Raji (cell line): Measurements from ENCODE around the gene DMXL1.

Source experiments
- POLR2A ChIP-seq: IDR thresholded peaks from 2 replicates; pipeline ENCODE4 v1.6.1; 2011; ENCODE audit warnings: low read depth, low read length, control low read depth; ENCODE audit not compliant: insufficient read depth

Gene DMXL1

DNA sequence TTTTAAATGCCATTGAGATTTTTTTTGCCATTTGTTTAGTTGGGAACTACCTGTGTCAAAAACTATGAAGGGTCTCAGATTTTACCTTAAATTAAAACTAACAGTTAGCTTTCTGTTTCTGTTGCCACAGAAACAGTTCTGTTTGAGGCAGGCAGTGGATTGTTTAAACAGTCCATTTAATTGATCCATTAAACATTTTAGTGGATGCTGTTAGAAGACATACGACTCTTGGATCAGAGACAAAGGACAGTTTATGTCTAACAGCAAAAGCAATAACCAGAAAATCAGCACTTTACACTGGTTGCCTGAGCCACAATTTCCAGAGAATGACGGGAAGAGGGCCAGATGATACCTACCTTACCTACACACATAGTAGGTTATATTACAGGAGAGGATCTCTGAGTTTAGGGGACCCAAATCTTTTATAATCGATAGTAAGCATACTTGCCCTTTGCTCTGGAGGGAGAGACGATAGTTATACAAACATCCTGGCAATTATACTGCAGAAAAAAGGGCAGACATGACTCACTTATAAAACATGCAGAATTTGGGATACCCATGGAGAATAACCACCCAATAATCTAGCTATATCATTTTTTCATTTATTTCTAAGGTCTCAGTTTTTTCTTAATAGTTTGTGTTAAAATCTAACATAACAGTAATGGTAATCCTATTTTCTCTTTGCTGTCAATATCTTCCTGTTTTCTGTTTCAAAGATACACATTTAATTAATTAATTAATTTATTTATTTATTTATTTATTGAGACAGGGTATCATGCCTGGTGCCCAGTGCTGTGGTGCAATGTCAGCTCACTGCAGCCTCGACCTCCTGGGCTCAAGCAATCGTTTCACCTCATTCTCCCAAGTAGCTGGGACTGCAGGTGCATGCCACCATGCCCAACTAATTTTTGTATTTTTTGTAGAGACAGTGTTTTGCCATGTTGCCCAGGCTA, 148.2 kb downstream of the DMXL1 start:
- no peak for TF ChIP-seq POLR2A

DNA sequence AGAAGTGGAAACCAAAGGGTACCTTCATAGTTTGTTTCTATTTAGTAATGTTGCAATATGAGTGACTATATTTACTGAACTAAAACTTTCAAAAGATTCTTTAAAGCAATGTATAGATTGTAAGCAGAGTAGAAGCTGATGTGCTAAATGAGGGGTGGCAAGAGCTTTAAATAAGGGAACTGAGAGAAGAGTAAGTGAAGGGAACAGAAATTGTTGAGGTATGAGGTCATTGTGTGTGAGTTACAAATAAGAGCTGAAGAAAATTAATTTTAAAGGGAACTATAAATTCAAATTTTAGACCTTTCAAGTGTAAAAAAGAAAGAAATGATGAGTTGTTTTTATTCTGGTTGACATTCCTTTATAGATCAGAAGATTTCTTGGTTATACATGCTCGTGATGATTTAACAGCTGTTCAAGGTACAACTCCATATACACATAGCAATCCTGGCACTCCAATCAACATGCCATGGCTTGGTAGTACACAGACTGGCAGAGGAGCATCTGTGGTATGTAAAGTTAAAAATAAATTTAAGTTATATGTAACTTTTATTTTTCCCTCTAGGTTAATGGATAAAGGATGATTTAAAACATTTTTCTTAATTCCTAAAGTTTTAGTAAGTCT, 149.8 kb downstream of the DMXL1 start:
- TF ChIP-seq POLR2A: no peak

DNA sequence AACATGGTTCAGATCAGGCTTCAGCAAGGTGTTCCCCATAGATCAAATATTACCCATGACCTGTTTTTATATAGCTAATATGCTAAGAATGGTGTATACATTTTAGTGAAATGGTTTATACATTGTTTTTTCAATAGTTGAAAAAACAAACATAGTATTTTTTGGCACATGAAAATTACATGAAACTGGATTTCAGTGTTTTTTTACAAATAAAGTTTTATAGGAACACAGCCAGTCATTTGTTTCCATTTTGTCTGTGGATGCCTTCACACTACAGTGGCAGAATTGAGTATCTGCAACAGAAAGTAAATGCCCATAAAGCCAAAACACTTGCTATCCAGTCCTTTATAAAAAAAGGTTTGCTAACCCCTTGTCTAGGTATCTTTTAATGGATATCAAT, 150.4 kb downstream of the DMXL1 start:
- no peak for TF ChIP-seq POLR2A

DNA sequence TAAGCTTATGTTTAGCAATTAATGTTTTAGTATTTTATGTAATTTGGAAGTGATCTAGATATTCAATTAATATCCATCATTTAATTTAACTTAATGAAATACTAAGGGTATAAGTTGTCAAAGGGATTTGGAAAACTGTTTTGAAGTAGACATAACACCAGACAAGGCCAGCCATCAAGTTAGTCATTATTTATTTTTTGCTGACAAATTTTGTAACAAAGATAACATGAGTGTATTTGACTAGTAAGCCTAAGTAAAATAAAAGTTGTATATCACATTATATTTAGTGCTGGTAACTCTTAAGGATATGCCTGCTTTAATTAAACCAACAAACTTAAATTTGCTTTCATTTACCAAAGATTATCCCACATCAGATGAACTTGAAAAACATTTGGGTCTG, 159.1 kb downstream of the DMXL1 start:
- no peak for TF ChIP-seq POLR2A

DNA sequence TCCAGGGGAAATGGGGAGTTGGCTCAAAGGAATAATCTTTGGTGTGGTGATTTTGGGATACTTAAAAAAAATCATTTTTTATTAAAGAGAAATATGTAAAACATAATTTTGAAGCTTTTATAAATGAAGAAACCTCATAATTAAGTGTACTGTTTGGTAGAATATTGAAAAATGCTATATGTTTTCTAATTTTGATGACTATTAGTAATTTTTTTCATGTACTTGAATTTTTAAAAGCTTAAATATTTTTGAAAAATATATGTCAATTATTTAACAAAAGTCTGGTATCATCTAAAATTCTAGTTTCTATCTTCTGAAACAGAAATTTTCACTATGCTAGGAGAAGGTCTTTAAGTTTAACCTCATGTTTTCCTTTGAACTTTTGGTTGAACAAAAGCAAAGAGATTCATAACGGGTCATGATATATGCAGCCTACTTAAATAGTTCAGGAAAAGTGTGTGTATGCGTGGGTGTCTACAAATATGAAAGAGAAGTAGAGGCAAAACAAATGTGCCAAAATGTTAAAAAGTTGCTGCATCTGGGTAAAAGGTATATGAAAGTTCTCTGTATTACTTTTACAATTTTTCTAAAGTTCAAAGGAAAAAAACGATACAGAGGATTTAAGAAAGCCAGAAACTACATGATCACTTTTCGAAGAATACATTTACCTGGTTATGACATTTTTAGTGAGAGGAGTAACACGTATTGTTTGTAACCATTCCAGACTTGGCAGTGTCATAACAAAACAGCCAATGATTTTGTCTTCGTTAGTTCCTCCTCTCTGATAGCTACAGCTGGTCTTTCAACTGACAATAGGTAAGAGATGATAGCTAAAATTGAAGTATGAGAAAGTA, 167.6 kb downstream of the DMXL1 start:
- no peak for TF ChIP-seq POLR2A

DNA sequence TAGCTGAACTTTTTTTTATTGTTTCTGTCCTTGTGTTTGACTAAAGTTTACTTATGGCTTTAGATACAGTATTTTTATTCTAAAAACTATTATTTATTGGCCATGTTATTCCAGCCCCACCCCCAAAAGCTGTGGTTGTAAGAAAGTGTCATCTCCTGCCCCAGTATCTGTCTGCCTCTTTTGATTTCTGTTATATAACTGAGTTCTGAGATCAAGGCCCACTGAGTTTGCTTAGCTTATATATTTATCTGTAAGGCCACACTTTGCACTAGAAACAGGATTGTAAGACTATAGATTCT, 168.2 kb downstream of the DMXL1 start:
- TF ChIP-seq POLR2A: no peak

DNA sequence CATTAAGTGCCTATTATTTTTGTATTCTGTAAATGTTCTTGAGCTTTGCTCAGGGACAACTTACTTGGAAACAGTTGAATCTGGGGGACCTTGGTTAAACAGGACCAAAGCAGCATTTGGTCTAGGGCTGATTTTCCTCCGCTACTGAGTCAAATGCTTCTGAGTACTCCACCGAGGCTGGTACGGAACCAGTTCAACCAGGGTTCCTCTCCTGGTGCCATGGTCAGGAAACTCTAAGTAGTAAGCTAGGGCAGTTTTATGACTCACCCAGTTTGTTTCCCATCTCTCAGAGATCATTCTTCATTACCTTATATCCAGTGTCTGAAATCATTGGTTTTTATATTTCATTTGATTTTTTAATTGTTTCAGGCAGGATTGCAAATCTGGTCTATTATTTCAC, 173.0 kb downstream of the DMXL1 start:
- no peak for TF ChIP-seq POLR2A

DNA sequence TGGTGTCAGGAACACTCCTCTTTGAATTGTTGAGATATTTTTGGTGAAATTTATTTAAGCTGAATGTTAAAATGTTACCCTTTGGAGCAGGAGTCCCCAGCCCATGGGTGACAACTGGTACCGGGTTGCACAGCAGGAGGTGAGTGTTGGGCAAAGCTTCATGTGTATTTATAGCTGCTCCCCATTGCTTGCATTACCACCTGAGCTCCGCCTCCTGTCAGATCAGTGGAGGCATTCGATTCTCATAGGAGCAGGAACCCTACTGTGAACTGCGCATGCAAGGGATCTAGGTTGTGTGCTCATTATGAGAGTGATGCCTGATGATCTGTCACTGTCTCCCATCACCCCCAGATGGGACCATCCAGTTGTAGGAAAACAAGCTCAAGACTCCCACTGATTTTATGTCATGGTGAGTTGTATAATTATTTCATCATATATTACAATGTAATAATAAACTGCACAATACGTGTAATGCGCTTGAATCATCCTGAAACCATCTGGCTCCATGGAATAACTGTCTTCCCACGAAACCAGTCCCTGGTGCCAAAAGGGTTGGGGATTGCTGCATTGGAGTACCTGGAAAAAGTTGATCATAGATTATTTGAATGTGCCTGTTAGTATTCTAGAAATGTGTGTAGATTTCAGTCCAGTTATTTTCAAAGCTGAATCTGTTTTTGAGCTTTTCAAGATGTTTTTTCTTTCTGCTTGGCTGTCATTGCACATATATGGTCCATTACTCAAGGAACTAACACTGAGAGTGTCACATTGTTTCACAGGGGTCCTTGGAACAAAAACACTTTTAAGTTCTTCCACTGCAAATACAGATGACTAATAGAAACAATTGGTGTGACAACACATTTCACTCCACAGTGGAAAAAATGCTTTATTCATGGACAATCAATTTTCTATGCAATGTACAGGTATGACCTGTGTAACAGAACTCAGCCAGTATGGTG, 180.3 kb downstream of the DMXL1 start:
- no peak for TF ChIP-seq POLR2A

DNA sequence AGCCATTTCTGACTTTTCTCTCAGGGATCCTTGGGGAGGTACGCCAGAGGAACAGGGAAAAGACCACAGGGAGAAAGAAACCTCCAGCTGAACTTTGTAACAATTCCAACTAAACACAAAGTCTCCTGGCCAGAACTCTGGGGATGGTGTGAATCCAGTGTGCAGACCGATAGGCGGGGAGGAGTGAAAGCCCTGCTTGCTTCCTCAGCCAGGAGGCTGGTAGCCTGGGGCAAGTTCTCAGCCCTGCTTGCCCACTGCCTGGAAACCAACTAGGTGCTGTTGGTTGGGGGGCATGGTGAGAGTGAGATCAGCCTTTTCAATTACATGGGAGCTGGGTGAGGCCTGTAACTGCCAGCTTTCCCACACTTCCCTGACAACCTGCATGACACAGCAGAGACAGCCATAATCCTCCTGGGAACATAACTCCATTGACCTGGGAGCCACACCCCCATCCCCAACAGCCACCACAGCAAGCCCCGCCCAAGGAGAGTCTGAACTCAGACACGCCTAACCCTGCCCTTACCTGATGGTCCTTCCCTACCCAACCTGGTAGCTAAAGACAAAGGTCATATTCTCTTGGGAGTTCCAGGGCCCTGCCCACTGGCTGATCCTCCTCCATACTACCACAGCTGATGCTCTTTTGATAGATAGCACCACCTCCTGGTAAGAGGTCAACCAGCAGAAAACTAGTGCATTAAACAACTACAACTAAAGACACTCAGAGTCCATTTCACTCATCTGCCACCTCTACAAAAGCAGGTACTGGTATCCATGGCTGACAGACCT, 184.9 kb downstream of the DMXL1 start:
- no peak for TF ChIP-seq POLR2A

DNA sequence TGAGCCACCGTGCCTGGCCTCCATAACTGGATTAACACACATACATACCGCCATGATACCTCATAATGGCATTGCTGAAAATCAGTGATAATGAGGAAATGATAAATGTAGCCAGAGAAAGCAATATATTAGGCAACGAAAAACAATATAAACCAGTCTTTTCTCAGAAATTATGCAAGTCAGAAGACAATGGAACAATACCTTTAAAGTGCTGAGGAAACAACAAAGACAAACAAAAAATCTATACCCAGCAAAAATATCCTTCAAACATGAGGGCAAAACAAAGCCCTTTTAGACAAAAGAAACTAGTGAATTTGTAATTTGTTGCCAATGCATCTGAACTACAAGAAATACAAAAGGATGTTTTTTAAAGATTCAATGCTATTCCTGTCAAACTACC, 186.7 kb downstream of the DMXL1 start:
- no peak for TF ChIP-seq POLR2A

DNA sequence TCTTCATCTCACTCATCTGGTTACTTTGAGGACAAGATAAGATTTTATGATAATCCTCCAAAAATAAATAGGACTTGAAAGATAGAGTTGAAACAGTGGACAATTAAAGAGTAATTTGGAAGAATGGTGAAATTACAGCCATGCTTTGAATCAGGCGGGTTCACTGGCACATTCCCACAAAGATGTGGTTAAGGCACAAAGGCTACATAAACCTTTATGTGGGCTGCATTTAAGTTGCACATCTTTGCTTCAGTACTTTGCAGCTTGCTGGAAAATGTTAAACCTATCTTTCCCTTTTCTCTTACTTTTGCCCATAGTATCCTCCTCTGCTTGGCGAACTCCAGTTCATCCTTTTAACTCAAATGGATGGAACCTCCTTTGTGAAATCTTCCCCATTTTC, 192.8 kb downstream of the DMXL1 start:
- no peak for TF ChIP-seq POLR2A

DNA sequence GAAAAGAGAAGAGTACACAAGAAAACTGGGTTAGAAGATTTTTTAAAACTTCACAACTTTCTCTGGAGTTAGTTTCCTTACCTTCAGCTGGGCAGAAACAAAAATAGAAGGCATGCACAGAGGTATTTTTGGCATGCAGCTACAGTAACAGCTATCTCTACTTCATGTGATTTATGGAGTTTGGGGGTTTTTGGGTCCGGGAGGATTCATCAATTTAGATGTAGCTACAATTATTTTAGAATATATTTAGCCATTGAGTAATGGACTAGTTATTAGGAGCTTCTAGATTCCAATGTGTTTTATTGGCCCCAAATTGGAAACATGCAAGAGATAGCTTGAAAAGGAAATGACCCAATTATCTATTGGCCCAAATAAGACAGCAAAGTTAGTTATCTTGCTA, 193.3 kb downstream of the DMXL1 start:
- no peak for TF ChIP-seq POLR2A

DNA sequence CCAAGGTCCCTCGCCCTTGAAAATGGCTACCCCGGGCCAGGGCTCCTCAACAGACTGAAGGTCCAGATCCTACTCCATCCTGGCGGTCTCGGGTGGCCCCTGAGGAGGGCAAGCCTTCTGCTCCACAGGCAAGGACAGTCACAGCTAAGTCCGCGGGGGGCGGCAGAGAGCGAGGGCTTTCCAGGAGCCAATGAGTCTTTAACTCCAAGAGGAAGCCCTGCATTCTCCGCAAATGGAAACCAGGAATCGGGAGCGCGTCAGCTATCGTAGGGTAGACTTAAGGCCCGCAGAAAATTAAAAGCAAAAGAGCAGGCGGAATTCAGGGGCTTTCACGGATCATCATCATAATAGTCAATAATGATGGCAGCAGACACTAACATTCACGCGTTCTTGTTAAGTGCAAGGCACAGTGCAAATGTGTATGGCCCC, 197.1 kb downstream of the DMXL1 start:
- TF ChIP-seq POLR2A: no peak
